HG03457 (cell line): Measurements from ENCODE around the gene ZNRF3.
"Not testable (repeated sequence)": the region's sequence is repeated elsewhere in the genome, so short reads cannot be mapped to it uniquely, and the experiment has no call there.

Source experiments
- ATAC-seq: cut with Tn5 transposase; IDR thresholded peaks from one replicate; pipeline ENCODE4 v1.9.1; 2021; ENCODE audit warnings: moderate number of reproducible peaks; ENCODE audit not compliant: unreplicated experiment

ZNRF3 gene

DNA sequence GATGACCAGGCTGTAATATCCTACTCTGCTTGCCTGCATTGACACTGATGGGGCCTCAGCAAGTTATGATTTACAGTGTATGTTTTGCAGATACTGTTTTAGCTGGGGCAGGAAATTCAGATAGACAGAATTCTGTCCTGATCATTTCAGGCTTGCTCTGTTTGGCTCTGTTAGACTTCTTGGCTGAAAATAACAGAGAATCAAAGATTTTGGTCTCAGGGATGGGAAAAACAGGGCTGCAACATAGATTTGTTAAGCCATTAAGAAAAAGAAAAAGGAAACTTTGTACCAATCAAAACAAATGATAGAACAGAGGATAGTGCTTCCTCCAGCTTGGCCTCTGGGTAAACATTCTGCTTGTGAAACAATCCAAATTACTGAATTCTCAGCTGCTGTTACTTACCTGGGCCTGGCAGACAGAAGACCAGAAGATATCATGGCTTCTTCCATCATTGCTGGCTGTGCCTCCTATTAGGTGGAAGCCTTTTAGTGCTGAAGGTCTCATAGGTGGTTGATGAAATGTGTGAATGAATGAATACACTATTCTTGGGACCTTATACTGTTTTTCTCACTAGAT, 22.0 kb downstream of the ZNRF3 start:
- no peak for ATAC-seq

DNA sequence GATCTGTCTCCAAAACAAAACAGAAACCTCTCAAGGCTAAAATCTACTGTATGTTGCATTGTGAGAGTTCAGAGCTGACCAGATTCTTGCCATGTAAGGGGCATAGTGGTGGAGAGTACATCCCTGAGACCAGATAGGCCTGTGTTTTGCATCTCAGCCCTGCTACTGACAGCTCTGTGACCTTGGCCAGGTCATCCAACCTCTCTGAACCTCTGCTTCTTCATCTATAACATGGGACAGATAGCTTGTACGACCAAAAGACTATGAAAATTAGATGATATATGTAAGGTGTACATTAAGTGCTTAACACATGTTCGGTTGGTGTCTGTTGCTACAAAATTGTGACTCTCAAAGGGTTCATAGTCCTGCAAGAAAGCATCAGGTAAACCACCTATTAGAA, 22.9 kb downstream of the ZNRF3 start:
- ATAC-seq, result no peak

DNA sequence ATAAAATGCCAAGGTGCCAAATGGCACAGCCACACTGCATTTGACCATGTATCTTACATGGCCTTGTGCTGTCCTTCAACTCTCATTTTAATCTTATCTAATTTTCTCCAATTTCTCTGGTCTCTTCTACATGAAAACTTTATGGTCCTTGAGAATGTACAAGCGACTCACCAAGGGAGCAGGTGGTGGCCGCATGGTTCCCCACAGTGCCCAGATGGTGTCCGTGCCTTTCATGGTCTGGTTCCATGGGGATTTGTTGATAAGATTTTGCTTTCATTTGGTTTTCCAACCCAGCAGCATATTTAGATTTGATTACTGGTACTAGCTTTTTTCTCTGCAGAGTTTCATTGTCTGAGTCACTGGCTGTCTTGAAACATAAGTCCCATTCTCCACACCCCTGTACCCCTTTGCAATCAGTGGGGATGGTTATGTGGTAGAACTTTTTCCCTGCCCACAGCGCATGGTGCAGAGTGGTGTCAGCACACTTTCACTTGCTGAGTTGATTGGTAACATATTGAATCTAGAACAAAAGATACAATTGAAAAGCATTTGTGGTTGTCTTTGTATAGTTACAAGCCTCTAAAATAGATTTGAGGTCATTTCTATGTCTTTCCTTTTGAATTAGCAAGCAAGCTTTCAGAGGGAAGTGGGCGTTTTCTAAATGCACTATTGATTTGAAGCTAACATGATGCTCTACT, 24.1 kb downstream of the ZNRF3 start:
- ATAC-seq, result peak; percentile 59

DNA sequence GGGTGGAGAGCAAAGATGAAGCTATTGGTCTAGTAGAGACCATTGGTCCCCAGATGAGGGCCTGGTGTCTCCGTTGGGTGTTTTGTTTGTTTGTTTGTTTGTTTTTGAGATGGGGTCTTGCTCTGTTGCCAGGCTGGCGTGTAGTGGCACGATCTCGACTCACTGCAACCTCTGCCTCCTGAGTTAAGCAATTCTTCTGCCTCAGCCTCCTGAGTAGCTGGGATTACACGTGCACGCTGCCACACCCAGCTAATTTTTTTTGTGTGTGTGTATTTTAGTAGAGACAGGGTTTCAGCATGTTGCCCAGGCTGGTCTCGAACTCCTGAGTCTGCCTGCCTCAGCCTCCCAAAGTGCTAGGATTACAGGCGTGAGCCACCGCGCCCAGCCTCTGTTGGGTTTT, 25.4 kb downstream of the ZNRF3 start:
- ATAC-seq, result not testable (repeated sequence)

DNA sequence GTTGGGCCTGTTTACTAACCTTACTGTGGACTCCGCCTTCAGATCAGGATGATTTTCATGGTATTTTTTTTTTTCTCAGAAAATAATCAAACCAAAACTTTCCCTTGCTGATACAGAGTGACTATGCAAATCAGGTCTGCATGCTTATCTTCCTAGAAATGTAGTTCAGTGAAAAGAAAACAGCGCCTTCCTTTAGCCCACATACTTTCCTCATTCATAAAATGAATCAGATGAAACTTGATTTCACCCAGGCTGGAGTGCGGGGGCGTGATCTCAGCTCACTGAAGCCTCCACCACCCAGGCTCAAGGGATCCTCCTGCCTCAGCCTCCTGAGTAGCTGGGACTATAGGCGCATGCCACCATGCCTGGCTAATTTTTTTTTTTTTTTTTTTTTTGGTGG, 26.0 kb downstream of the ZNRF3 start:
- no peak for ATAC-seq

DNA sequence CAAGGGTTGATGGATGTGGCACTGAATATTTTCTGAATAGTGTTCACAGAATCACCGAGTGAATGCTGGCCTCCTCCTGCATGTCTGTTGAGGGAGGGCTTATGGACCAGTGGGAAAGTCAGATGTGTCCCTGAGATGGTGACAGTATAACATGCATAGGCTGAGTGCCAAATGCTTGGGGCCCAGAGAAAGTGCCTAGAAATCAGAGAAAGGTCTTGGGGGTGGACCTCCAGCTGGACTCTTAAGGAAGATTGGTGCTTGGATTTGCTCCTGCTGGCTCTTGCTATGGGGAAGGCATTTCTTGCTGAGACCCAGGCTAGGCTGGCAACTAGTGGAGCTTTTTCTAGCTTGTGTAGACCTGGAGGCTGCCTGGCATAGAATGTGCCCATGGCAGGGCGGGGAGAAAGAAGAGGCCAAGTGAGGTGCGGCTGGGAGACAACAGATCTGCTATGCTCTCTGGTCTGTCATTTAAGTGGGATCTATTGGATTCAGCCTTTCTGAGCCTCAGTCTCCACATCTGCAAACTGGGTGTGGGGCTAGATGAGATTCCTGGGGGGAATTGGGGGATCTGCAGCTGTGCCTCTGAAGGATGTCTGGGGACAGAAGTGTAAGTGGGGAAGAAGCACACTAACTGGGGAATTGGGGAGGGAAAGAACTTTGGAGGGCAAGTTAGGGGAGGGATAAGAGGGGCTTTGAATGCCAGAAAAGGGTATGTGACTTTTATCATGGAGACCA, 27.4 kb downstream of the ZNRF3 start:
- ATAC-seq, result no peak

DNA sequence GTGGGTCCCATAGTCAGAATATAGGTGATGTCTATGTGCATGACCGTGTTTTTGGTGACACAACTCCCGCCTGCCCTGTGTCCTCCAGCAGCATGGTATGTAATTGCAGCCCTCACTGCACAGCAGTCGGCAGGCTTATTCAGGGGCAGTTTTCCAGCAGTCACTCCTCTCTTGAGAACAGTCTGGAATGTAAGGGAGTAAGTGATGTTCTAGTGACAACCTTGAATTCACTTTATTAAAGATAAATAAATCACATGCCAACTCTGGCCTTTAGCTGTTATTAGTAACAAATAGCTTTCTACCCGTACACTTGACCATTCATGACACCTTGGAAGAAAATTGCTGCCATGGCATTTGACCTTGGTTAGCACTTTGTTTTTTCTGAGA, 27.9 kb downstream of the ZNRF3 start:
- ATAC-seq, result no peak

DNA sequence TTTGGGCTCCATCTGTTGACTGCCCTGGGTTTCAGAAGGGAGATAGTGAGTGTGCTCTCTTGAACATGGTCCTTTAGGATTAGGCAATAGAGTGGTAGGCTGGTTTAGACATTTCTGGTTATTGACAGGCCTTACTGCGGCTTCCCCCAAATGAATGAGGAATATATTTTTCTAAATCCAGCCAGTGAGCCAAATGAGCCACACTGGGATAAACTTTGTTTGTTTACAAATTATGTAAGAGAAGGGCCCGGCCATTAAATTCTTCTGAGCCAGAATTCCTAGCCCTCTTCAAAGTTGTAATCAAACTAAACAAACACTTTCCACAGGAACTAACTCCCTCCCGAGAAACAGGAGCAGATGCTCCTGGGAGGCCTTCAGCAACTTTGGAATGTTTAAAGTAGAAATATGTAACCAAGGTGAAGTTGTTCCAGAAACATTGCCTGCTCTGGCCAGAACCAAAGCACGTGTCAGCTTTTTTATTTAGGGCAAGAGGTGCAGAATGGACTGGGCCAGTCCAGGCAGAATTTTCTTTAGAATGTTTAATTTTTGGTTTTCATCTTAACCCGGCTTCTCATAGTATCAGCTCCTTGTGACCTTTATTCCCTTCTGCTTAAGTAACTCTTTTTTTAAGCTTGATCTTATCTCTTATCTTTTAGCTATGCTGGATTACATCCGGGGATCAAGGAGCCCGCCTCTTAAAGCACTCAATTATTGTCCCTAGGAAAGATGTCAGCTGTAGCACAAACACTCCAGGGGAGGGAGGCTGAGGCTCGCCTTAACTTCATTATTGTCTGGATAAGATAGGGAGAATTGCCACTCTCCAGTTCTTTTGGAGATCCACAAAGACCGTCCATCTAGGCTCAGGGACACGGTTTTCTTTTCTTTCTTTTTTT, 28.7 kb downstream of the ZNRF3 start:
- no peak for ATAC-seq

DNA sequence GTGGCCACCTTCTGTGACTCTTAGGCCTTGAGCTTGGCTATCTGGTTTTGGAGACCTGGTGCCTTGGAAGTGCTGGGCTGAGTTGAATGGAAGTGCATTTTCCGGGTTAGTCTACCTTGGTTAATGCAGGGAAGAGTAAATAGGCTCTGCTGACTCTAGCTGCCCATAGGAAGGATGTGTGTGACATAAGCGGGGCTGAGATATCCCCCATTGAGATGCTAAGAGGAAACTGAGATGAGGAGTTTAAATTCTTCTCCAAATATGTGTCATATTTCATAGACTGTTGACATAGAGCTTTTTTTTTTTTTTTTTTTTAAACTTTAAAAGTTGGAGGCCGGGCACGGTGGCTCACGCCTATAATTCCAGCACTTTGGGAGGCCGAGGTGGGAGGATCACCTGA, 30.8 kb downstream of the ZNRF3 start:
- no peak for ATAC-seq

DNA sequence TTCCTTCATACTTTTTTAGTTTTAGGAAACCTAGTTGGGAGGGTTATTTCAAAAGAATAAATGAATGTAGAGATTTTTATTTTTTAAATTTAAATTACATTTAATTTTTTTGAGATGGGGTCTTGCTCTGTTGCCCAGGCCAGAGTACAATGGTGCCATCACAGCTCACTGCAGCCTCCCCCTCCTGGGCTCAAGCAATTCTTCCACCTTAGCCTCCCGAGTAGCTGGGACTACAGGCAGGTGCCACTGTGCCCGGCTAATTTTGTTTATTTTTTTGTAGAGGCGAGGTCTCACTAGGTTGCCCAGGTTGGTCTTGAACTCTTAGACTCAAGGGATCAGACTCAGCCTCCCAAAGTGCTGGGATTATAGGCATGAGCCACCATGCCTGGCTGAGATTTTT, 32.6 kb downstream of the ZNRF3 start:
- ATAC-seq, result no peak

DNA sequence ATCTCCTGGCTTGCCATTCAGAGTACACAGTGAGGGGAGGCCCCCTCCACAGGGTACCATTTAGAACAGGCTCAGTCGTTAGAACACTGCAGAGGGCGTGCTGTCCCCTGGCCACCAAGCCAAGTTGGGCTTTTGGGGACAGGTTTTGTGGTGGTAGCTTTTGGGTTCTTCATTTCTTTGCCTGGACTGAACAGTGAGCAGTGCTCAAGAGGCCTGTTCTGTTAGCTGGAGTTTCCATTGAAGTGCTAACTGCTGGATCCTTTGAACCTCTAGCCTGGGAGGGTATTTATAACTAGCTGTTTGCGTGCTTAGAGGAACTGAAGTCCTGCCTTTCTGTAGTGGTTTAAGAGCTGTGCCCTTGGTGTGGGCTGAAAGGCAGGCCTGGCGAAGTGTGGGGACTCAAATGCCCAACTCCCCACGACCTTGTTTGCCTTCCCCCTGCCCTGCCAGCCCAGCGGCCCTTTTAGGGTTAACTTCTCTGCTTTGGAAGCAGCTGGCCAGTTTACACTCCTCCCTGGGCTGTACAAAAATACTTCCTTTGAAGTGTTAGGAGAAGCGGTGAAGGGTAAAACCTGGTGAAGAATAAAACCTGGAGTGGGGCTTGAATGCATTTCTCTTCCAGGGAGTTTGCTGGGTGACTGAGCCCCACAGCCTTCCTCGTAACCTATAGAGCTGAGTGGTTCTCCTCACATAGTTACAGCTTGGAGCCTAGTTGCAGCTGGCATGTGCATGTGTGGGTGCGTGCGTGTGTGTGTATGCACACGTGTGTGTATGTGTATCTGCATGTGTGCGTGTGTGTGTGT, 34.6 kb downstream of the ZNRF3 start:
- no peak for ATAC-seq

DNA sequence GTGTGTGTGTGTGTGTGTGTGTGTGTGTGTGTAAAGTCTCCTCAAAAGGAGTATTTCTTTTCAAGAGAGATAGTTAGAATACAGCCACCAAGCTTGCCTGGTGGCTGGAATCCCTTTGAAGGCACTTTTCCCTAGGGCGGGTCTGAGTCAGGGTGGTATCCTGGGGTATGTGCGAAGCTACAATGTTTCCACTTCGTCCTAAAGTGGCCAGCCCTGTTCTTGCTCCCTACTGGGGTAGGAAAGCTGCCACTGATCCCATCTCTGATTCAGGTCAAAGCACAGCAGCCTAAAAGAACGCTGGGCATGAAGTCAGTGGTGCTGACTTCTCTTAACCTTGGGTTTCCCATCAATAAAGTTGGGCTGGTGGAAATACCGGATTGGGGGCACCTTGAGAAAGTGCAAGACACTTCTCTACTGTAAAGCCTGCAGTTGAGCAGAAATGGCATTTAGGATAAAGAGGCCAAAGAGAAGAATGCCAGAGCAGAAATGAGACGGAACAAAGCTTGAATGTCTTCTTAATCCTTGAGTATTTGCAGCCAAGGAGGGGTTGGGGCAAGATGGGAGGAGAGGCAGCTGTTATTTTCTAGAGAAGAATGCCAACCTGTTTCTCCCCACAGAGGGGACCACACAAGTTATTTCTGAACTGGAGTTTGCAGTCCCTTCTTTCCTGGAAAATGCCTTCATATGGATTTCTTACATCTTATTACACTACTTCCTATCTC, 35.3 kb downstream of the ZNRF3 start:
- ATAC-seq, result no peak

DNA sequence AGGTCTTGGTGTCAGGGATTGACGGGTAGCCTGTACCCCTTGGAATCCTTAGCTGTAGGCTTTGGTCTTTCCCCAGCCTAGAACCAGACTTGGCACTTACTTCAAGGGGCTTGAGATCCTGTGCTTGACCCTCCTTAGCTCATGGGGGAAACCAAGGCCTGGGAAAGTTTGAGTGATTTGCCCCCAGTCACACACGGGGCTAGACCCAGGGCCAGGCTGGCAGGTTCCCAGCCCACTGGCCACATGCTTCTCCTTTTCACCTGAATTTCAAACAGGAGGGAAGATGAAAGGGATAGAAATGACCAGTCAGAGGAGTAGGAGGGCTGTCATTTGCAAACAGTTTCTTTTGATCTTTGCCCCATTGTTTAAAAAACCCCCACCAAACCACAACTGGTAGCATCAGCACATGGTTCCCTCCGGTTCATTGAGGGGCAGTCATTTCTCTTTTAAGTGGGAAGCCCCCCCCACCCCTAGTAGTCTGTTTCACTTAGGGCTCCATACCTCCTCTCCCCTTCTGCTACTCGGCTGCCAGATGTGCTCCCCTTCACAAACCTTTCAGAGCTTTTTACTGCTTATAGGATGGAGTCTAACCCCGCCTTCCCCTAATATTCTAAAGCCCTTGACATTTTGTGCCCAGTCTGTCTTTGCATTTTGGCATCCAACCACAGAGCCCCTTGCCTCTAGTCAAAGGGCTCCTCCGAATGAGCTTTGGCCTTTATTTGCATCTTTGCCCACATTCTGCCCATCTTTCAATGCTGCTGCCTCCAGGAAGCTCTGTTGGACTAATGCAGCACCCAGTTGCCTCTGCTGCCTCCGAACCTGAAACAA, 37.6 kb downstream of the ZNRF3 start:
- no peak for ATAC-seq

DNA sequence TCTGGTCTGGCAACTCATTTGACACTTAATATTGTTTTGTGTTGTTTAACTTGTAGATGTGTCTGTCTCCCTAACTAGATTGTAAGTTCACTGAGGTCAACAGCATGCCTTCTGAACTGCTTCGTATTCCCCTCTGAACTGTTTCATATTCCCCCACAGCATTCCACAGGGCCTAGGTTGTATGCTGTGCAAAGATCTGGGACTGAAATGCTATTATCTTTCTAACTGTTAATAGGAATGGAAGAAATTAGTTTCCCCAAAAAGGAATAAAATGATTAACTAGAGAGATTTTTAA, 38.2 kb downstream of the ZNRF3 start:
- ATAC-seq, result no peak

DNA sequence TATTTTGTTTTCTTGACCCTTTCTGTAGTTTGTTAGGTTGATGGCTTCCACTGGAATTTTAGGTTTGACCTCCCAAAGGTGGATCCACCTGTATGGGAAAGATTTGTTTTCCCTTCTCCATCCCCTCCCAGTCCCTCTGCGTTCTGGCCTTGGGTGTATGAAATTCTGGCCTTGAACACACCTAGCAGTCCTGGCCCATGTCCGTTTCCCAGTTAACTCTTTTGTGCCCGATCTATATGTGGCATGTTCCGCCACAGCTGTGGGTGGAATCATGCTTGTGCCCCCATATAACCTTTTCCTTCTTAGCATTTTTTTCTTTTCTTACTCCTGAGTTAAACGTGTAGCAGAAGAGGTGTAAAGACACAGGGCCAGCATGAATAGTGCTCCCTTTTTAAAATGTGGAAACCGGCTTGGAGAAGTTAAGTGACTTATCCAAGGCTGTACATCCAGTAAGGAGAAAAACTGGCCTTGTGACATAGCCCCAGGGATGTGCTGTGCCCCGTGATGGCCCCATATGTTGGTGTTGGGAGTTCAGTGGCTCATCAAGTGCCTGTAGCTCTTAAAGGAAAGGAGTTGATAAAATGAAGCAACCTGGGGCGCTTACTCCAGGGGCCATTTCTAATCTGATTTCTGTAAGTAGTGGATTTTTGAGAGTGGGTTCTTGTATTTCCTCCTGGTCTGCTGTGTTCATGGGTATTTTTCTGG, 39.3 kb downstream of the ZNRF3 start:
- no peak for ATAC-seq

DNA sequence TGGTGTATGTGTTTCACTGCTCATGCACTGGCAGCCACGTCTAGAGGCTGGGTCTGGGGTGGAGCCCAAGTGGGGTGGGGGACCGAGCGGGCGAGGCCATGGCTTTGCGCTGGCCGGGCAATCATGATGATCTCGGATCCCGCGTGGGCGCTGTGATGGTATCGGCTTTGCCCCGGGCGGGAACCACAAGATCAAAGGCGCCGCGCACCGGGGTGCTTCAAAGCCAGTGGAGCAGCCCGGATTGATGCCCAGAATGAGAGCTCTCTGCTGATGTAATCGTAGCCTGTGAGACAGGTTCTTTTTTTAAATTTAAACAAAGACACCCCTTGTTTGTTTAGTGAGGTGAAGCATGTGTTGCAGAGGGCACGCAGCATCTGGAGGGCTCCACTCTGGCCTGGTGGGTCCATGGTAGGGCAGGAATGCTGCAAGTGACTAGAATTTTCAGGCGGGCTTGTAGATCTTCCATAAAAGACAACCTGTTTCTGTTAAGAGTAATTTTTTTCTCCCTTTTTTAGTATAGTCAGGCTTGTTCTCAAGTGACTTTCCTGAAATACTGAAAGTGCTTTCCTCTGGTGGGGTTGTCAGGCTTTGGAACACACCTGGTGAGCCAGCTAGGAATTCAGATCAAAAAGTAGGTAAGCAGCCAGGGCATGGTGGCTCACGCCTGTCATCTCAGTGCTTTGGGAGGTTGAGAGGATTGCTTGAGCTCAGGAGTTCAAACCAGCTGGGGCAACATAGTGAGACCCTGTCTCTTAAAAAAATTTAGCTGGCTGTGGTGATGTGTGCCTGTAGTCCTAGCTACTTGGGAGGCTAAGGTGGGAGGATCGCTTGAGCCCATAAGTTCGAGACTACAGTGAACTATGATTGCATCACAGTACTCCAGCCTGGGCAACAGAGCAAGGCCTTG, 40.7 kb downstream of the ZNRF3 start:
- ATAC-seq, result no peak

DNA sequence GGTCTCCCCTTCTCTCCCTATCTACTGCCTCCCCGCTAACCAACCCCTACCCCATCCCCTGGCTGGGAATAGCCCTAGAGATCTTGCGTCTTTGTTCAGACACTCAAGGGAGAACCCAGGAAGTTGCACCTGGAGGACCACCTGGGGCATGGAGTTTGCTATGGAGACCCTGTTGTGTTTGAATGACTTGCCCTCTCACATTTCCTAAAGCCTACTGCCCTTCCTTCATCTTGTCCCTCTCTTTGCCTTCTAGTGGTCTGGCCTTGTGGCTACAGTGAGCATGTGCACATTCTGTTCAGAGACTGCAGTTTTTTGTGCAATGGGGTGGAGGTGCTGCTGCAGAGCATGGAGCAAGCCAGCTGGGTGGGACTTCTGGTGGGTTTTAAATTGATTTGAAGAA, 42.5 kb downstream of the ZNRF3 start:
- no peak for ATAC-seq

DNA sequence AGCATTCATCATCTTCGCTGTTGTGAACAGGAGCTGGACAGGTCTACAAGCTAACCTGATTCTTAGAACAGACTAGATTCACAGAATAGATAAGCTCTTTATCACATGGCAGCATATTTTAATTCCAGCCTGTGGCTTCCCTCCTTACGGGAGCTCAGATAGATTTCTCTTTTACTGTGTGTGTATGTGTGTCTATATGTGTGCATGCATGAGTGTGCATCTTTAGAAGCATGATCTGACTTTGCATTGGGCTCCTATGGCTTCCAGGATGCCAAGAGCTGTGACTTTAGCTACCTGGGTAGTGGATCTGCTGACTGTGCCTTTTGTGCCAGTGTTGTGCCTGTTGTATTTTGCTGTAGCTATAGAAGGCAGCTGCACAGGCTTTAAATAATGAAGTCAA, 44.3 kb downstream of the ZNRF3 start:
- no peak for ATAC-seq
